HG03066 (cell line): ENCODE data around the gene ULK3.

Experiments used
- ATAC-seq: cut with Tn5 transposase; IDR thresholded peaks from one replicate; pipeline ENCODE4 v1.9.1; 2021; ENCODE audit warnings: low read depth; ENCODE audit not compliant: unreplicated experiment

The ULK3 gene

DNA sequence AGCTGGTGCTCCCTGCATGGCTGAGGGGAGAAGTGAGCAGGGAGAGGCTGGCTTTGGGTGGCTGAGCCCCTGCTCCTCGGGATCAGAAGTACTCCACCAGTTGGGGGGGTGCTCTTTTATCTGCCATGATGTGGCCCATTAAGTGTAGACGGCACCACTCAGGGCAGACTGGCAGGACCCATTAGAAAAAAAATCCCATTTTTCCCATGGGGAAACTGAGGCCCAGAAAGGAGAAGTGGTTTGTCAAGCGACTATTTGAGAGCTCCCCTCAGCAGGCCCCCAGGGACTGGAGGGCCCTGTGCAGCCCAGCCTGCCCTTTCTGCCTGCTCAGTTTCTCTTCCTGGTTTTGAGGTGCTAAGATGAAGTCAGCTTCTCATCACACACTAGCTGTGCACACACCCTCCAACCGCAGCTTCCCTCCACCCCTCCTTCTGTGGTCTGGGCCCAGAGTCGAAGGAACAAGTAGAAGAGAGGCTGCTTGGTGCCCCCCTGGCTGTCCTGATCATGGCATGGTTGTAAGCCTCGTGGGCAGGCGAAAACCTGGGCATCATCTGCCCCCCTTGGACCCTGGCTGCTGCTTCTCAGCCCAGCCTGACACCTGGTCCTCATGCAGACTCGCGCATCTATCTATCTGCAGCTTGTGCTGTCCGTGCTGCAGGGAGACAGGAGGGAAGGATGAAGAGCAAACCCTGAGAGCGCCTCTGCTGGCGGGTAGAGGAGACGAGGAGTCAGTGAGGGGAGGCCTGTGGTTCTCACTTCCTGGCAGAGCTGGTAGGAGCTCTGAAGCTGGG, 55.5 kb downstream of the ULK3 start:
- ATAC-seq = peak; percentile 42

- no peak for ATAC-seq
Measured at GRCh38 chr15:74786551-74787165, 56.3 kb downstream of the ULK3 start.
